SK-N-MC (cell line): ENCODE measurements around the gene FARP2.

Source experiments
- EZH2 ChIP-seq: fragments of 200-600 bp; sonication (generic); IDR thresholded peaks from one replicate; pipeline ENCODE4 v1.6.1; 2017; ENCODE audit warnings: antibody characterized with exemption
- POLR2AphosphoS5 ChIP-seq: IDR thresholded peaks from 2 replicates; pipeline ENCODE4 v1.6.1; 2012; ENCODE audit warnings: mild to moderate bottlenecking, low read depth, low read length, borderline replicate concordance

GRCh38 chr2:241321886-241322285, 34.2 kb upstream of the FARP2 start:
- TF ChIP-seq POLR2AphosphoS5 (no peak), EZH2 (no peak)
